CD4-positive, alpha-beta T cell treated with Interleukin-2 at 100 ng/mL for 4 hours (primary cell): ENCODE data around the gene POLN.
"Not testable (repeated sequence)": the region's sequence is repeated elsewhere in the genome, so short reads cannot be mapped to it uniquely, and the experiment has no call there.

Source experiments
- DNase-seq: peaks from one replicate; pipeline ENCODE4 v3.0.0-alpha.2; 2020; ENCODE audit warnings: low spot score

The POLN gene

GRCh38 chr4:2040391-2041238, 201.3 kb downstream of the POLN start:
- no peak for DNase-seq

DNA sequence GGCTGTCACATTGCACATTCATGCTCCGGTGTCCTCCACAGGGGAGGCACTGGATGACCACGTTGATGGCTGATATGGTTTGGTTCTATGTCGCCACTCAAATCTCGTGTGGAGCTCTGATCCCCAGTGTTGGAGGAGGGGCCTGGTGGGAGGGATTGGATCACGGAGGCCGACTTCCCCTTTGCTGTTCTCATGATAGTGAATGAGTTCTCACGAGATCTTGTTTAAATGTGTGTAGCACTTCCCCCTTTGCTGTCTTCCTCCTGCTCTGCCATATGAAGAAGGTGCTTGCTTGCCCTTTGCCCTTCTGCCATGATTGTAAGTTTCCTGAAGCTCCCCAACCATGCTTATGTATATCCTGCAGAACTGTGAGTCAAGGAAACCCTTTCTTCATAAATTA, 205.1 kb downstream of the POLN start:
- no peak for DNase-seq

- no peak for DNase-seq
These were observed 205.6 kb downstream of the POLN start for GRCh38 chr4:2036327-2036726.

- not testable (repeated sequence) for DNase-seq
These were observed 210.8 kb downstream of the POLN start for GRCh38 chr4:2031161-2031560.

- DNase-seq: not testable (repeated sequence)
These were observed 214.8 kb downstream of the POLN start for GRCh38 chr4:2027120-2027519.

DNA sequence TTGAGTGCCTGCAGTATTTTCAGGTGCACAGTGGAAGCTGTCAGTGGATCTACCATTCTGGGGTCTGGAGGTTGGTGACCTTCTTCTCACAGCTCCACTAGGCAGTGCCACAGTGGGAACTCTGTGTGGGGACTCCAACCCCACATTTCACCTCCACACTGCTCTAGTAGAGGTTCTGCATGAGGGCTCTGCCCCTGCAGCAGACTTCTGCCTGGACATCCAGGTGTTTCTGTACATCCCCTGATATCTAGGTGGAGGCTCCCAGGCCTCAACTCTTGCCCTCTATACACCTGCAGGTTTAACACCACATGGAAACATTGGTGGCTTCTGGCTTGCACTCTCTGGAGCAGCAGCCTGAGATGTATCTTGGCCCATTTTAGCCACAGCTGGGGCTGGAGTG, 216.1 kb downstream of the POLN start:
- DNase-seq: no peak

- DNase-seq: no peak
These were observed 217.2 kb downstream of the POLN start for GRCh38 chr4:2024683-2025082.
